Mammary epithelial cell (primary cell): ENCODE data around the gene KIF6.

ENCODE experiments used
- CTCF ChIP-seq, 2 donors: IDR thresholded peaks in 1 of 2; conservative IDR thresholded peaks in 1 of 2; 2 replicates each; pipeline ENCODE4 v1.5.1; 2011 to 2012; ENCODE audit warnings: inconsistent platforms in 2 of 2, low read length in 2 of 2, mild to moderate bottlenecking in 2 of 2, control low read depth in 1 of 2, low read depth in 1 of 2; ENCODE audit not compliant: insufficient read depth in 1 of 2; ENCODE audit errors: extremely low read depth in 1 of 2
- EZH2 ChIP-seq: IDR thresholded peaks from 2 replicates; pipeline ENCODE4 v1.6.1; 2012; ENCODE audit warnings: low read length, inconsistent platforms, borderline replicate concordance

DNA sequence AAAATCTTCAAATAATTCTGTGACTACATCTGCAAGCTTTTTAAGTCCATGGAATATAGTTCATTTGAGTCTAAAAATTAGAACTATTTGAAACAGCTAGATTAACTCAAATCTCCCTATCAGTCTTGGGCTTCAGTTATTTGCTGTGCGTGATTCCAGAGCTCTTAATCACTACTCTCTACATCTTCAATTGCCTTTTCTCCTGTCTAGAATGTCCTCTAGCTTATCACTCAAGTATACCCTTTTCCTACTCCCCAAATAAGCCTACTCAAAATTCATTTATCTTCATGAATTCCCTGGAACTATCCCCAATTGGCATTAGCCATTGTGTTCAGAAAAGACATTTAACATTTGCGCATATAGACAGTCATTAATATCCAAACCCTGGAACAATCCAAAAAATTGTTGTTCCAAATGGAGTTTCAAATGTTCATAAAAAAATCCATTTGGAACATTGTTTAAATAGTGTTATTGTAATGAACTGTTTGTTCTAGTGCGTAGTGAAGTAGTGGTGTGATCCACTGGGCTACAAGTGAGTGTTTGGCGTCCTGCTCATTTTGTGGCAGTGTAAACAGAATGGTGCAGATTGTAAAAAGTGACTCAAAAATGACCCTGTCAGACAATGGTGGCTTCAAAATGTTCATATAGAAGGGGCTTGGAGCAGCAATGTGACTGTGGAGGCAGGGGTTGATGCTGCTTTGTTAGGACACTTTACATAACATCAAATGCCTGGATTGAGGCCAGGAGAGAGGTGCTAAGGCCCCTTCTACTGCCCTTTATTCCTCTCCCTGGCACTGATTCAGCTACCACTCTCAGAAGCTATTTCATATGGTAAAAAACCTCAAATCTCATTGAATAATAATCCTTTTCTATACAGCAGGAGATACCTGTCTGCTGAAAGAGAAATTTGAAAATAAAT lies 122.3 kb downstream of the KIF6 start:
- TF ChIP-seq EZH2 (no peak), CTCF (conservative IDR thresholded peaks at IDR 0.05 in 1 of 2, IDR thresholded peaks at IDR 0.05 in 1 of 2; ENCODE audit: extremely low read depth in 1 of 2, insufficient read depth in 1 of 2, low read depth in 1 of 2, low read length in 2 of 2) (no peak)
